ENCODE data around the gene MATN3. TPM values are rescaled to one million over a fixed set of nuclear protein-coding genes. Genes with fewer than 3 reads are reported as not detected.

Gene MATN3
- polyA plus RNA-seq, 1 experiment: 0.92 TPM

GRCh38 chr2:19949071-19949470 lies 63.4 kb downstream of the MATN3 start:
- no peaks in the 10 kb centered on the region for H3K36me3 ChIP-seq (ENCODE audit: control insufficient read depth, insufficient read depth, low read length)
- no peak for TF ChIP-seq CTCF (IDR thresholded peaks at IDR 0.05; ENCODE audit: insufficient read depth, low read depth, low read length)
- CTCF ChIA-PET: no interaction called here

GRCh38 chr2:19947184-19947940 lies 65.1 kb downstream of the MATN3 start:
- POLR2A ChIA-PET: no interaction called here
- no peaks in the 10 kb centered on the region for H3K27me3 ChIP-seq (ENCODE audit: control insufficient read depth, insufficient read depth, low read length)
- DNase-seq (ENCODE audit: low read depth): no peak
- H3K36me3 ChIP-seq (ENCODE audit: control insufficient read depth, insufficient read depth, low read length): no peaks in the 10 kb centered on the region
- CTCF ChIA-PET: interaction anchor here (0.6 to 2.0 kb wide), 6 partner anchors 8 to 313 kb away, joined by 3 to 7 read pairs (median 4); no protein-coding TSS in a partner anchor
- TF ChIP-seq CTCF (IDR thresholded peaks at IDR 0.05; ENCODE audit: insufficient read depth, low read depth, low read length): no peak
- H3K4me3 ChIP-seq (ENCODE audit: low read depth, low read length): no peak overlapping the region

More at GRCh38 chr2:19949071-19949470, 63.4 kb downstream of the MATN3 start:
- no peak overlapping the region for H3K4me3 ChIP-seq (ENCODE audit: low read depth, low read length)
- POLR2A ChIA-PET: interaction anchor here (0.6 kb wide), 1 partner anchor 14 kb away, joined by 3 read pairs; no protein-coding TSS in a partner anchor
- no peaks in the 10 kb centered on the region for H3K27me3 ChIP-seq (ENCODE audit: control insufficient read depth, insufficient read depth, low read length)
- no peak for DNase-seq (ENCODE audit: low read depth)

GRCh38 chr2:19944205-19944845 lies 68.1 kb downstream of the MATN3 start:
- CTCF ChIA-PET: interaction anchor here (1.1 kb wide), 1 partner anchor 11 kb away, joined by 3 read pairs; no protein-coding TSS in a partner anchor
- no peak for TF ChIP-seq CTCF (IDR thresholded peaks at IDR 0.05; ENCODE audit: insufficient read depth, low read depth, low read length)
- POLR2A ChIA-PET: no interaction called here
- Histone ChIP-seq H3K27me3 (ENCODE audit: control insufficient read depth, insufficient read depth, low read length) (no peaks in the 10 kb centered on the region), H3K4me3 (ENCODE audit: low read depth, low read length) (no peak overlapping the region), H3K36me3 (ENCODE audit: control insufficient read depth, insufficient read depth, low read length) (no peaks in the 10 kb centered on the region)
- no peak for DNase-seq (ENCODE audit: low read depth)

- ChIA-PET CTCF (interaction anchor here (1.1 kb wide), 1 partner anchor 12 kb away, joined by 3 read pairs; no protein-coding TSS in a partner anchor), POLR2A (no interaction called here)
- no peak for DNase-seq (ENCODE audit: low read depth)
- no peaks in the 10 kb centered on the region for H3K36me3 ChIP-seq (ENCODE audit: control insufficient read depth, insufficient read depth, low read length)
- no peaks in the 10 kb centered on the region for H3K27me3 ChIP-seq (ENCODE audit: control insufficient read depth, insufficient read depth, low read length)
- no peak for TF ChIP-seq CTCF (IDR thresholded peaks at IDR 0.05; ENCODE audit: insufficient read depth, low read depth, low read length)
- no peak overlapping the region for H3K4me3 ChIP-seq (ENCODE audit: low read depth, low read length)
Observed at GRCh38 chr2:19943189-19943588, 69.3 kb downstream of the MATN3 start.

GRCh38 chr2:19942199-19942598 lies 70.3 kb downstream of the MATN3 start:
- ChIA-PET POLR2A (no interaction called here), CTCF (interaction anchor here (0.9 to 1.2 kb wide), 2 partner anchors 22 to 73 kb away, joined by 3 read pairs; no protein-coding TSS in a partner anchor)
- Histone ChIP-seq H3K27me3 (ENCODE audit: control insufficient read depth, insufficient read depth, low read length) (no peaks in the 10 kb centered on the region), H3K36me3 (ENCODE audit: control insufficient read depth, insufficient read depth, low read length) (peaks cover 2% of the 10 kb centered on the region; the same call in 1 of the 2 replicates), H3K4me3 (ENCODE audit: low read depth, low read length) (no peak overlapping the region)
- no peak for DNase-seq (ENCODE audit: low read depth)
- no peak for TF ChIP-seq CTCF (IDR thresholded peaks at IDR 0.05; ENCODE audit: insufficient read depth, low read depth, low read length)

Measured in BJ (cell line).